ENCODE results near the gene MYLK.
"Not testable (repeated sequence)": the region's sequence is repeated elsewhere in the genome, so short reads cannot be mapped to it uniquely, and the experiment has no call there.

MYLK gene

DNA sequence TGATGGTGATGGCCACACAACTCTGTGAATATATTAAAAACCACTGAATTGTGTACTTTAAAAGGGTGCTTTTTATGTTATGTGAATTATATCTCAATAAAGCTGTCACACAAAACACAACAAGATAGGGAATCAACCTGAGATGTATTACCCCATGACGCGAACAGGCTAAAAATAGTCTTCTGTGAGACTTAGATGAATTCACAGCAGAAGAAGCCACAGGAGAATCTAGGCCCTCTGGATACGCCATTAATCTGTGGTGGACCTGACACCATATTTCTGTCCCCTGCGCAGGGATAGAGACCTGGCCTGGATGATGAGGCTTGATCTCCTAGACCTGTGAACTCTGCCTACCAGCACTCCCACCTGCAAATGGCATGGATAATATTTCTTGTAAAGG, 153.3 kb downstream of the MYLK start:
- in situ Hi-C loops (cut with MboI; ENCODE audit: low sequenced_read_pairs), result no loop called here

DNA sequence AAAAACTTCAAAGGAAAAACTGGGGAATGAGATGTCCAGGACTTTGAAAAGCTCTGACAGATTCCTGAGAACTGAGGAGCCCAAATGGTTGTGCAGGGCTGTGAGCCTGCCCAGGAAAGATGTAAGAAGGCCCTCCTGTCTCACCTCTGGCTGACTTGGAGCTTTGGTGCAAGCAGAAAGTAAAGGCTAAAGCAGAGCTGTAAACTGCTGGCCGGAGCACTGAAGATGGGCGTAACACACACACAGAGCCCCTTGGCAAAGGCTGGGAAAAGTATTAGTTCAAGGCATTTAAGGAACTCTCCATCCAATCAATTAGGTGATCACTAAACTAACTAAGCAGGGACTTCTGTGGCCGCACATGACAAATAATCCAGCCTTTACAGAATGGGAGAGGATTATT, 155.1 kb downstream of the MYLK start:
- in situ Hi-C loops (cut with MboI; ENCODE audit: low sequenced_read_pairs), result no loop called here

DNA sequence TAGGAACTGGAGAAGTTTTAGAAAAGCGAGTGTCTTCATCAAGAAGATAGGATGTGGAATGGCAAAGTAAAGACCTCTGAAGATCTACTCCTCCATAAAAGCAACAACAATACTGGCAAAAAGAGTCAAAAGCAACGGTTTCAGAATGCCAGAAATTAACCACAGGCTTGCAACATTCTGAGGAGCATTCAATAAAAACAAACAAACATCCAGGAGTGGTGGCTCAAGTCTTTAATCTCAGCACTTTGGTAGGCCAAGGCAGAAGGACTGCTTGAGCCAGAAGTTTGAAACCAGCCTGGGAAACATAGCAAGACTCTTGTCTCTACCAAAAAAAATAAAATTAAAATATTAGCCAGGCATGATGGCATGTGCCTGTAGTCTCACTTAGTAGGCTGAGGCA, 156.1 kb downstream of the MYLK start:
- in situ Hi-C loops (cut with MboI; ENCODE audit: low sequenced_read_pairs), result no loop called here

DNA sequence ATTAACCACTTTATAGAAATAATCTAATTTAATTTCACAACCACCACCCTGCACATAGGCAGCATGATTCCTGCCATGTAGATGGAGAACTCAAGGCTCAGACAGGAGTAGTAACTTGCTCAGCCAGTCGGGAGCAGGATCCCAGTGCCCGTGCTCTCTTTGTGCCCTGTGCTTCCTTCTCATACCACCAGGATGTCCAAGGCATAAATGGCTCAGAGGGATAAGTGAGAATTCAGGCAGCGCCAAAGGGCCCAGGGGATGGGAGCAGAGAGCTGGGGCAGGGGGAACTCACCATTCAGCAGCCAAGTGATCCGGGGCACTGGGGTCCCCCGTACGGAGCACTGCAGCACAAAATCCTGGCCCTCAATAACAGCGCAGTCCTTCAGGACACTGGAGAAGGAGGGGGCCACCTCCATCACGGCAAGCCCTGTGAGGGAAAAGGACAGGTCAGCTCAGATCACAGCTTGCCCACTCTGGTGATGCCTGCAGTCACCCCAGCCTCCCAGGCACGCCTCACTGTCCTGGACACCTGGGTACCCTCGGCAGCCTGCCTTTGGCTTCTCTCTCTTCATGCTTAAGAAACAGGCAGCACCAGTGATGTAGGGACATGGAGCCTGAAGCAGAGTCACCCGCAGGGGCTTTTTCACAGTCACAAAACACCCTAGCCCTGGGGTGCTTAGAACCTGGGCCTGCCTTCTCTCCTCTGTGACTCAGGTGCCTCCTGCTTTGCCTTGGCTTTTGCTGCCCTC, 158.3 kb downstream of the MYLK start:
- in situ Hi-C loops (cut with MboI; ENCODE audit: low sequenced_read_pairs), result no loop called here

DNA sequence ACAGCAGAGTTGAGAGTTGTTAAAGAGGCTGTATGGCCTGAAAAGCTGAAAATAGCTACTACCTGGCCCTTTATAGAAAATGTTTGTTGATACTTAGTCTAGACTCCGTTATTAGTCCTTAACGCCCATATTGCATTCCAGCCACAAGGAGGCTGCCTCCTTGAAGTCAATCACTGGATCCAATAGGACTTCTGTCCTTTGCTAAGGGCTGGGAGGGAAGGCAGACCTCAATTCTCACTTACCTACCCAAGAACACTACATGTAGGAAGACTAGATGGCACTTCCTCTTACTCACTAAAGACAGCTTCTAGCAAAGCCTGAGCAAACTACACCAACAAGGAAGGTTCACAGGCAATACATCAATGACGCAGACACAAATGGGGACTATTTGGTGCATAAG, 159.8 kb downstream of the MYLK start:
- in situ Hi-C loops (cut with MboI; ENCODE audit: low sequenced_read_pairs), result no loop called here

DNA sequence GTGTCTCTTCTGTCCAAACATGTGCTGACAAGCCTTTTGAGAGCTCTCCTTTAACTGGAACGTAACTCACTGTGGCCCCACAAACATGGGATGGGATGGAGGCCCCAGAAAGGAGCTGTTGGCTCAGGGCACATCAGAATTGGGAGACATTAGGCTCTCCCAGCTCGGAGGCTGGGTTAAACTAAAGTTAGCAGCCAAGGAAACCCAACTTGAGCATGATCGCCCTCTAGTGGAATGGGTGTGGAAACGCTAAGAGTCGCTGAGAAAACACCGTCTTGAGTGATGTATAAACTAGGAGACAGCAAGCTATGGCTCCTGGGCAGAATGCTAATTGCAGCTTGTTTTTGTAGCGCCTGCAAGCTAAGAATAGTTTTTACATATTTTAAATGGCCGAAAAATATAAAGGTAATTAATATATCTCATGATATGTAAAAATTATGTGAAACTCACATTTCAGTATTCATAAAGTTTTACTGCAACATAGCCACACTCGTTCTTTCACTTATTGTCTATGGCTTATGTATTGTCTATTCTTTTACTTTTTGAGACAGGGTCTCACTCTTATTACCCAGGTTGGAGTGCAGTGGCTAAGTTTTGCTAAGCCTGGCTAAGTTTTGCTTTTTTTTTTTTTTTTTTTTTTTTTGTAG, 160.5 kb downstream of the MYLK start:
- in situ Hi-C loops (cut with MboI; ENCODE audit: low sequenced_read_pairs), result no loop called here

DNA sequence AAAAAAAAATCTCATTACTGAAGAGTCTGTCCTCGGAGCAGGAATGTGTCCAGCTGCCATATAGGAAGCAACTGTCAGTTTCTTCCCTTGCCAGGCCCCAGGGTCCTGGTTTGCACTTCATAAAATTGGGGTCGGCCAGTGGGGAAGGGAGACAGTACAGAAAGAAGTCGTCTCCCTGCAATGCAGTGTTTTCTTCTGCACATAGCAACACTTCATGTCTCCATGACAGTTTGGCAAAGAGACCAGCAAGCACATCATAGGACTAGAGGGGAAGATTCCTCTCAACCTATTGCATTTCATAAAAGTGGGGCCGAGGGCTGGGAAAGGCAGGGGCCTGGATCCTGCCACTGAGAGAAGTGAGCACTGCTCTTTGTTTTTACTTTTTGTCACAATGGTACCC, 161.1 kb downstream of the MYLK start:
- in situ Hi-C loops (cut with MboI; ENCODE audit: low sequenced_read_pairs), result no loop called here

DNA sequence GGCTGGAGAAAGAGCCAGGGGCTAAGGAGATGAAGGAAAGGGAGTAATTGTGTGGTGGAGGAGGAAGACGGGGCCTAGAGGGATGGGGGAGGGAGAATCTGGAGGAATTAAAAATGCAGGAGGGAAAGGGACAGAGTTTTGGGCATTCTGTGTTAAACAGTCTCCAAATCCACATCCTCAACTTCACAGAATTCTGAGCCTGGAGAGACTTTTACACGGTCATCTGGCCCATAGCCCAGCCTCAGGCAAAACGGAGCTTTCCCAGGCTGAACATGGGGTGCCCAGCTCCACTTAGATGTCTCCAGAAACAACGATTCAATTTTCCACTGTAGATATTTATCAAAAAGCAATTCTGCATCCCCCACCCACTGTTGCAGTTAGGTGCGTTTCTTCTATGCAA, 161.7 kb downstream of the MYLK start:
- in situ Hi-C loops (cut with MboI; ENCODE audit: low sequenced_read_pairs), result no loop called here

DNA sequence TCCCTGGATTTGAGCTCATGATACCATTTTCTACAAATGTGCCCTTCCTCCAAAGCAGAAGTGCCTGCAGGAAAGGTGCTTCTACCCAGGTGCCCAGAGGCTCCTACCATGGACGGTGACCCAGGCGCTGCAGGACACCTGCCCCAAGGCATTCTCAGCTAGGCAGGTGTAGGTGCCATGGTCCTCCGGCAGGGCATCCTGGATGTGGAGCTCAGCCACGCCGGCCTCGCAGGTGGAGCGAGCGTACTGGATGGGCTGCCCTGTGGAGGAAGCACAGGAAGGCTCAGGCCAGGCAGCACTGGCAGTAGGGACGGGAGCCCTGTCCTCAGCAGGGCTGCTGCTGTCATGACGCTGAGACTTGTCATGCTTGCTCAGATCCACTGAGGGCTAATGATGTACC, 162.1 kb downstream of the MYLK start:
- in situ Hi-C loops (cut with MboI; ENCODE audit: low sequenced_read_pairs), result no loop called here

DNA sequence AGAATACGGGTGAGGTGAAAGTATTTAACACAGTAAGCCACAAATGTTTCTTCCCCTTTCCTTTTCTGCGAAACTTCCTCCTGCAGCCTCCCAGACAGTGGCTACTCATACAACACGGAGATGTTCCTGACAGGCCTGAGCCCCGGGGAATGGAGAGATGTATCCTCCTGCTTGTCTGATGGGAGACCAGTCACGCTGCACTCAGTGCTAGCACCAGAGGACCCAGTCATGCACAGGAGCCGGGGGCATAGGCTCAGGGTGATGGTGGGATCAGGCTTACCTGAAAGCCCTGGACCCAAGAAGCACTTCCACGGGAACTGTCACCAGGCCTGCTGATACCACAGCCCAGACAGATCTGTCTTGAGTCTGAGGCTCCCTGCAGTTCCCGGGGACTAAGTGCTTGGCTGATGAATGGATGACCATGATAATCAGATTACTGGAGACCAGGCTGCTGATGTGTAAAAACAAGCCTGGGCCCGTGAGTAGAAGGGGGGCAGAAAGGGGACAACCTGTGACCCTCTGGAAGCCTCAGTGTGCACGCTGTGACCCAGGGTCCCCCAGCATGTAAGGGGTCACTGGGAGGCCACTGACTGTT, 162.9 kb downstream of the MYLK start:
- in situ Hi-C loops (cut with MboI; ENCODE audit: low sequenced_read_pairs), result not testable (repeated sequence)

DNA sequence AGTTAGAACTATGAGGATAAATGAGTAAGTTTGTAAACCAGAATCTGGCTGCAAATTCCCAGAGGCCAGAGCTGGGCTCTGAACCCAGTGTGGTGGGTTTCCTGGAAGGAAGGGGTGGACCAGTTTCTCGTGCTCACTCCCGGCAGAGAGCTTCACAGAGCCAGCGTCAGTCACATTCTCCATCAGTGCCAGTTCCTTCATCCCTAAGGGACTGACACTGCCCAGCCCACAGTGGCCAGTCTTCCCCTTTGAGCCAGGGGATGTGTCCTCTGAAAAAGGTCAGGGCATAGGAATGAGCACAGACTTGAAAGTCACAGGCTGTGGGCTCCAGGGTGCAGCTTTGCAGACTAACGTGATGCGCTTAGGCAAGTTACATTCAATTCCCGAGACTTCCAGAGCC, 163.5 kb downstream of the MYLK start:
- in situ Hi-C loops (cut with MboI; ENCODE audit: low sequenced_read_pairs), result no loop called here

DNA sequence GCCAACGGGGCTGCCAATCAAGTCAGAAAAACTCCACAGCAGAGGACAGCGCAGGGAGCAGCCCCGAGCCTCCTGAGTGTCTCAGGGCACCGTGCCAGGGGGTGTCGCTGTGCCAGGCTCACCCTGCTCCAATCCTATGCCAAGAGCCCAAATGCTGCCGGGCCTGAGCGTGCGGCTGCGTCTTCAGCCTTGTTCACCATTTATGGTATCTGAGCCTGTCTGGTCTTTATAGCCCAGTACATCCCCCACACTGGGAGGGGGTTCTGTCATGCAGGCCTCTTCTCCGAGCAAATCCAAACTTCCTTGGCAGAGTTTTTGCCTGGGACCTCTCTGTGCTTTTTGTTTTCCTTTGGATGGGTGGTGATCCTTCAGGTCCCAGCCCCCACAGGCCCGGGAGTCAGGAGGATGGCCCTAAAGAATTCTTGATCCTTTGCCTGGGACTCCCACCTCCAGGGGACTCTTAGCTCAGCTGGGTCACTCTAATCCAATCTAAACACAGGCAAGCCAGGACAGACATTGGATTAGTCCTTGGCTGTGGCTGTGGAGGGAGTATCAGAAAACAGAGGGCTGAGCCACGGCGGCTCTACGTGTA, 164.2 kb downstream of the MYLK start:
- in situ Hi-C loops (cut with MboI; ENCODE audit: low sequenced_read_pairs), result no loop called here

DNA sequence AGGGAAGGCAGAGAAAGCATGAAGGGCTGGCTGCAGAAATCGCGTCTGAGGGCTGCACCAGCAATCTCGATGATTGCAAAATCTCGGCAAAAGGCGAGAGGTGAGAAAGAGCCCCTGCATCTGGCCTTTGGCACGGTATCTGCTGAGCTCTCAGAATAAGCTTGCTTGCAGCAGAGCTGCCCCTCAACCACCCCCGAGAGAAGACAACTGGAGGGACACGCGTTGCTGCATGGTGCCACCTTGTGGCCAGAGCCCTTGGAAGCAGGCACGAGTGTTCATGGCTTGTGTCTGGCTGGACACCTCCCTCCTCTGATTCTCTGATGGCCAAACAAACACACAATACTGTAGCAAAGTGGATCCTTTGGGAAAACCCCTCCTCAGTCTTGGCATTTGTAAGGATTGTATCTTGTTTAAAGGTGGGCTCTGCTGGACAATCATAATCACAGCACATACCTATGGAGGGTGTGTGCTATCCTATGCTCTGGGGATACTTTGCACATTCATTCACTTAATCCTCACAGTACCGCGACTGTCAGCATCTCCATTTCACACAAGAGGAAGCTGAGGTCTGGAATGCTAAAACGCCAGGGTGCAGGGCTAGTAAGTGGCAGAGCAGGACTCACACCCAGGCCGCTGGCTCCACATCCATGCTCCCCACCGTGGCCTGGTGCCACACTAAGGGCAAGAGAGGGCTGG, 164.9 kb downstream of the MYLK start:
- in situ Hi-C loops (cut with MboI; ENCODE audit: low sequenced_read_pairs), result not testable (repeated sequence)

DNA sequence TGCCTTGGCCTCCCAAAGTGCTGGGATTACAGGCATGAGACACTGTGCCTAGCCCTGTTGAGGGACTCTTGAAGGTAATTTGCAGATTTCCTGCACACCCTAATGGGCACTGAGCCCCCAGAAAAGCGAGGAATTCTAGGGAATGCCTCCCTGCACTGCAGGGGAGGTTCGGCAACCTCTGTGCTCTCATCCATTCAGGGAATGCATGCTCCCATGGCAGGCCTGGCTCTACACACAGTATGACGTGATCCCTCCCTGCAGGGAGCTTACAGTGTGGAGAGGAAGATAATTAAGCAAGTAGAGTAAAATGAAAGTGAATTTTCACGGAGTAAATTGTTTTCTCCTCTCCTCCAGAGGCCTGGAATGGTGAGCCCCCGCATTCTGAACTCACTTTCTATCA, 166.0 kb downstream of the MYLK start:
- in situ Hi-C loops (cut with MboI; ENCODE audit: low sequenced_read_pairs), result no loop called here

DNA sequence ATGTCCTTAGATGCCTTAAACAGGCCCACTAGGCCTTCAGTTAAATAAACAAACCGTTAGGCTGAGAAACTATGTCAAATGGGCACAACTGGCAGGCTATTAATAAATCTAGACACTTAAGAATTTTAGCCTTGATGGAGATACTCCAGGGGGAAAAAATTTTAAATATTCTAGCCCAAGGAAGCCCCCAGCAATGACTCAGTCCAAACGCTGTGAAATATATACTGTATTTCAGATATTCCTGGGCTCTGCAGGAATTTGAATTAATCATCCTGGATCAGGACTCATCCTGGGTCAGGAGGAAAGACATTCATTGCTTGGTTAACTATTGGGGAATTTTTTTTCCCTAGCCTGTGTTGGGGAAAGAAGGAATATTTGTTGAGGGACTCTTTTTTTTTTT, 166.7 kb downstream of the MYLK start:
- in situ Hi-C loops (cut with MboI; ENCODE audit: low sequenced_read_pairs), result not testable (repeated sequence)

DNA sequence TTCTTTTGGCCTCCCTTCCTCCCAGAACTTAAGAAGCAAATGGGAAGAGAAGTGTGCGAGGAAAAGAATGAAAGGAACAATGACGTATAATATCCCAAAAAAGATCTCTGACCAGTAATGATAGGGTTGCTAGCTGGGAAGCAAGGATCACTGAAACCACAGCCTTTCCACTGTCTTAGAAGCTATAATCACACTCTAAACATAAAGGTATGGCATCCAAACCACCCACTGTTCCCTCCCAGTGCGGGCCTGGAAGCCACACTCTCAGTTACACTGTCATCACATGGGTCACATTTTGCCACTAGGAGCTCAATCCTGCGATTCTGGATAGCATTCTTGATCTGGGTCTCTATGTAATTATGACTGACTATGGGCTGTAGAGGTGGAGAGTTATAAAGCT, 167.7 kb downstream of the MYLK start:
- in situ Hi-C loops (cut with MboI; ENCODE audit: low sequenced_read_pairs), result no loop called here

DNA sequence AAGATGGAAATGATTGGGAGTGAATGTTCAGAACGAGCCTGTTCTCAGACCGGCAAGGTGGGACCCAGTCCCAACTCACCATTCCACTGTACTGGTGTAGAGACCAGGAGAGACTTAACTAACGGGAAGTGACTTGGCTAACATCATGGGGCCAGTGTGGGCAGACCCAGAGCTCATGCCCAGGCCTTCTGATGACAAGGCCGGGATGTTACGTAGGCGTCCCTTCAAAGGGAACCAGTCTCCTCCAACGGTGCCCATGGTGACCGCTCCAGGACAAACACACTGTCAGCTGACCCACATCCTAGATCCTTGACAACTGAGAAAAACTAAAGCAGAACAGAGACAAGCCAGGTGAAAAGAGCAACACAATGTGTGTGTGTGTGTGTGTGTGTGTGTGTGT, 170.9 kb downstream of the MYLK start:
- in situ Hi-C loops (cut with MboI; ENCODE audit: low sequenced_read_pairs), result no loop called here

DNA sequence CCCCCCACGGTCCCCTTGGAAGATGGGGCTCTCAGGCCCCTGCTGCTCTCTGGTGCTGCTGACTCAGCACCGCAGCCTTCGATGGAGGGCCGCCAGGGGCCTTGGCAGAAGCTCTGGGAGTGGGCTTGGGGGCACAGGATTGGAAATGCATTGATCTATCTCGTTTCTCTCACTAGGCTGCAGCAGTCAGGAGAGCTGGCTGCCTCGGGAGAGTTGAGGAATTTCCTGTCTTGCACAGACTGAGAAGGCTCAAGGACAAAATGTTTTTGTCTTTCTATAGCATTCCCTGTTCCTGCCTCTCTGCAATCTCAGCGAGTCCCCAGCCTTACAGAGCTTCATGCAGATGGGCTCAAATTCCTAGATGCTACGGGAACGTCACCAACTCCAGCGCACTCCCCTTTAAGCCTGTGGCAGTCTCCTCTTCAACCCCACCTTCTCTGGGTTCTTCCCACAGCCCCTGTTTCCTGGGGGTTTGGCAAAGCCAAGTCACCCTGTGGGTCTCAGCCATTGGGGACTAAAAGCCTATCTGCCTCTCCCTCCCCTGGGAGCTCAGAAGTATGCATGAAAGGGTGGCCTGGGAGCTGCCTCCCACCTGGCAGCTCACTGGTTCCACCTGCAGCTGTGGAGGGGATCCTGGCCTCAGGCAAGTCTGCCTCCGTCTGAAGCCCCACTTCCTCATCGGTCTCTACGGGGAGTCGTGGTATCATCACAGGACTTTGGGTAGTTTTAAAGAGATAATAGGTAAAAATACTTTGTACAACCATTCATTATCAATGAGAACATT, 171.9 kb downstream of the MYLK start:
- in situ Hi-C loops (cut with MboI; ENCODE audit: low sequenced_read_pairs), result no loop called here

DNA sequence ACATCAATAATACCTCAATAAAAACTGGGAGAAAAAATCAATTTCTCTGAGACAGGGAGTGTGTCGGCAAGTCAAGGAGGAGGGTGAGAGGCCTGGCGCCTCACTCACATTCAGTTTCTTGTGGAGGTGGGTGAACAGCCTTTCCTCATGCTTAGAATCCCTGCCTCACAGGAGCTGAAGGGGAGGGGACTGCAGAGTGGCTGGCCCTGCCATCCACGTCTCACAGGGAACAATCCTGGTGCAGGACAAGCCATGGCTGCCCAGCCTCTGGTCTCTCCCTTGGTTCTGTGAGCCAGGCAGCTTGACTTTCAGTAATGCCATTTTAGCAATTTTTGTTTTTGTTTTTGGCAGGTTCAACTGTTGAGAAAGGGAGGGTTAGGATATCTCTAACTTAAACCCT, 172.8 kb downstream of the MYLK start:
- in situ Hi-C loops (cut with MboI; ENCODE audit: low sequenced_read_pairs), result no loop called here

DNA sequence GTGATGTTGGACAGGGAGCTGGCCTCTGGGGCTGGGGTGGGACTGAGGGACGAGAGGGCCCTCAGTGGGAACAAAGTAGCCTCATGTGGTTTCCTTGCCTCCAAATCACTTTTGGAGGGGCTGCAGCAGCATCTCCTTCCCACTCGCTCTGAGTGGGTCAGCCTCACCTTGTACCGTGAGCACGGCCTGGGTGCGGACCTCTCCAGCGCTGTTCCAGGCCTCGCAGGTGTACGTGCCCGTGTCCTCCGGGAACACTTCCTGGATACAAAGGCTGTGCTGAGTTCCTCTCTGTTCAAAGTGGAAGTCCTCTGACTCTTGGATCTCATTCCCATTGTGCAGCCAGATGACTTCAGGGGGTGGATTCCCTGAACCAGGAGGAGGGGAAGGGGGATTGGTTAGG, 175.6 kb downstream of the MYLK start:
- in situ Hi-C loops (cut with MboI; ENCODE audit: low sequenced_read_pairs), result no loop called here

DNA sequence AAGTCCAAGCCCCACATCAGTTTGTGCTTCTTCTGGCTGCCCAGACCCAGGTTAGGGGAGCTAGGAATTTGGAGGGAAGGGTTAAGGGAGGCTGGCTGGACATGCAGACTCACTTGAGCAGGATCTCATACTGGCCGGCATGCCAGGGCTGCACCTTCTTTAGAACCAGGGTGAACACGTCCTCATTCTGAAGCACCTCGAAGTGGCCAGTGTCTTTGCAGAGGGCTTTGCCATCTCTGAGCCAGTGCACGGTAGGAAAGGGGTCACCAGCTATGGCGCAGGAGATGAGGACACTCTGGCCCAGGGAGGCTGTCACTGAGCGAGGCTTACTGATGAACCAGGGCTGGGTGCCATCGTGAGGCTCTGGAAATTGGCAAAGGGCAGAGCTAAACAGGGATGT, 176.5 kb downstream of the MYLK start:
- in situ Hi-C loops (cut with MboI; ENCODE audit: low sequenced_read_pairs), result not testable (repeated sequence)

All from HL-60/S4 (cell line).